Large intestine (tissue), 1 donor: ENCODE measurements around the gene TMEM235. TPM values are rescaled to one million over a fixed set of nuclear protein-coding genes. Genes with fewer than 3 reads are reported as not detected.

Experiments
- polyA plus RNA-seq: library from polyadenylated mRNA; unstranded; fragments of 120-200 nt; gene quantifications from one replicate; pipeline ENCODE4 v1.2.1, GENCODE V29; 2013

The TMEM235 gene
- polyA plus RNA-seq, 1 donor: 0.10 TPM

Other genes with a start within 250 kb of the TMEM235 start
- 69.9 TPM for gene TMC6, start 102.9 kb upstream of the TMEM235 start, polyA plus RNA-seq
- gene TMC8, start 100.9 kb upstream of the TMEM235 start, polyA plus RNA-seq: 7.6 TPM
- gene C17orf99, start 85.2 kb upstream of the TMEM235 start, polyA plus RNA-seq: 250 TPM
- gene SYNGR2, start 63.0 kb upstream of the TMEM235 start, polyA plus RNA-seq: 156 TPM
- gene TK1, start 44.6 kb upstream of the TMEM235 start, polyA plus RNA-seq: 19.7 TPM
- 50.8 TPM for gene AFMID, start 44.3 kb upstream of the TMEM235 start, polyA plus RNA-seq
- 13.8 TPM for gene BIRC5, start 17.4 kb upstream of the TMEM235 start, polyA plus RNA-seq
- gene SOCS3, start 128.4 kb downstream of the TMEM235 start, polyA plus RNA-seq: 49.6 TPM
- gene PGS1, start 147.0 kb downstream of the TMEM235 start, polyA plus RNA-seq: 40.6 TPM